Cerebellar cortex (tissue), 1 donor: ENCODE measurements around the gene ISG20.
A peak's percentile ranks its signal among the peaks of the same experiment; 100 is the strongest.
"Not testable (repeated sequence)": the region's sequence is repeated elsewhere in the genome, so short reads cannot be mapped to it uniquely, and the experiment has no call there.

Source experiments
- DNase-seq: peaks from one replicate; pipeline ENCODE4 v3.0.0-alpha.2; 2015; ENCODE audit warnings: low spot score

The ISG20 gene

GRCh38 chr15:88618686-88619085 is 20.1 kb upstream of the ISG20 start:
- DNase-seq, result no peak

- DNase-seq, result no peak
Observed at GRCh38 chr15:88619796-88620195, 19.0 kb upstream of the ISG20 start.

- DNase-seq, result peak; percentile 96
Observed at GRCh38 chr15:88620995-88621772, 17.6 kb upstream of the ISG20 start, which contains the start of gene AEN. TSS of gene AEN (plus strand) at chr15:88621340. CDS start at chr15:88626210, 4,870 bp downstream.

GRCh38 chr15:88621789-88622604 is 16.8 kb upstream of the ISG20 start:
- DNase-seq, result no peak

GRCh38 chr15:88622605-88622975 is 16.2 kb upstream of the ISG20 start:
- DNase-seq, result no peak

- DNase-seq, result no peak
Observed at GRCh38 chr15:88623061-88623460, 15.8 kb upstream of the ISG20 start.

GRCh38 chr15:88623632-88624031 is 15.2 kb upstream of the ISG20 start:
- no peak for DNase-seq

GRCh38 chr15:88624156-88624970 is 14.5 kb upstream of the ISG20 start:
- no peak for DNase-seq

- DNase-seq, result no peak
Observed at GRCh38 chr15:88624971-88625490, 13.8 kb upstream of the ISG20 start.

GRCh38 chr15:88625943-88626741 is 12.7 kb upstream of the ISG20 start:
- no peak for DNase-seq

- no peak for DNase-seq
Observed at GRCh38 chr15:88627463-88627862, 11.4 kb upstream of the ISG20 start.

GRCh38 chr15:88628018-88628654 is 10.7 kb upstream of the ISG20 start:
- no peak for DNase-seq

GRCh38 chr15:88629071-88629470 is 9.7 kb upstream of the ISG20 start:
- no peak for DNase-seq

- no peak for DNase-seq
Observed at GRCh38 chr15:88630141-88630721, 8.6 kb upstream of the ISG20 start.

GRCh38 chr15:88630798-88631463 is 7.9 kb upstream of the ISG20 start:
- DNase-seq, result no peak

GRCh38 chr15:88631464-88632028 is 7.3 kb upstream of the ISG20 start:
- no peak for DNase-seq

GRCh38 chr15:88632797-88633196 is 6.0 kb upstream of the ISG20 start:
- not testable (repeated sequence) for DNase-seq

- DNase-seq, result no peak
Observed at GRCh38 chr15:88634449-88634848, 4.4 kb upstream of the ISG20 start.

- DNase-seq, result no peak
Observed at GRCh38 chr15:88635318-88635717, 3.5 kb upstream of the ISG20 start.
